Breast epithelium (tissue), 3 donors: ENCODE data around the gene AMPH.

Experiments used
- CTCF ChIP-seq, 3 donors: fragments of 450-650 bp; IDR thresholded peaks; one replicate each; pipeline ENCODE4 v1.5.1; 2016 to 2017; ENCODE audit warnings: antibody characterized with exemption in 3 of 3, mild to moderate bottlenecking in 3 of 3, moderate library complexity in 3 of 3
- POLR2A ChIP-seq: fragments of 450-650 bp; IDR thresholded peaks from one replicate; pipeline ENCODE4 v1.6.1; 2016; ENCODE audit warnings: antibody characterized with exemption, mild to moderate bottlenecking, moderate library complexity
- POLR2AphosphoS5 ChIP-seq, 3 donors: sonication (generic); formaldehyde crosslinking; IDR thresholded peaks; one replicate each; pipeline ENCODE4 v1.6.1; 2017; ENCODE audit warnings: antibody characterized with exemption in 3 of 3

GRCh38 chr7:38334163-38334562, 297.0 kb downstream of the AMPH start:
- no peak for TF ChIP-seq POLR2AphosphoS5 (IDR thresholded peaks at IDR 0.05)
- TF ChIP-seq POLR2A, result no peak
- no peak for TF ChIP-seq CTCF (IDR thresholded peaks at IDR 0.05)
